Loucy (cell line): ENCODE results near the gene MGAT5B.

Experiments used
- EZH2phosphoT487 ChIP-seq: fragments of 200-600 bp; IDR thresholded peaks from 2 replicates; pipeline ENCODE4 v1.6.1; 2018; ENCODE audit warnings: antibody characterized with exemption, mild to moderate bottlenecking, moderate library complexity, borderline replicate concordance
- TF ChIP-seq, protein P1 (sequence below): fragments of 200-600 bp; sonication (generic); conservative IDR thresholded peaks from 2 replicates; pipeline ENCODE4 v1.5.1; 2014; ENCODE audit warnings: mild to moderate bottlenecking, antibody characterized with exemption, low read length

DNA sequence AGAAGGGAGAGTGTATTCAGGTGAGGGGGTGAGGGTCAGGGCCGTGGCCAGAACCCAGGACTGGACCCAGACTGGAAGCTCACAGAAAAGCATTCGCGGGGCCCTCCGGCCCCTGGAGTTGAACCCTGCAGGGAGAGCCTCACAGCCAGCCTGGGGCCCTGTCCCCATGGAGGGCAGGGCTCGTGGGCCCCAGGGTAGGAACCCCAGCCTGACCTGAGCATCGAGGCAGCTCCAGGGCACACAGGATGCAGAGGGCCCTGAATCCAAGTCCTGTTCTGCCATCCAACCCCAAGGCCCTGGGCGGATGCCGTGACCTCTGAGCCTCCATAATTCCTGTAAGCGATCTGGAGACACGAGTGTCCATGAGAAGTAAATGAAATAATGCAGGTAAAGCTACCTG is 79.1 kb downstream of the MGAT5B start:
- TF ChIP-seq, protein P1, sequence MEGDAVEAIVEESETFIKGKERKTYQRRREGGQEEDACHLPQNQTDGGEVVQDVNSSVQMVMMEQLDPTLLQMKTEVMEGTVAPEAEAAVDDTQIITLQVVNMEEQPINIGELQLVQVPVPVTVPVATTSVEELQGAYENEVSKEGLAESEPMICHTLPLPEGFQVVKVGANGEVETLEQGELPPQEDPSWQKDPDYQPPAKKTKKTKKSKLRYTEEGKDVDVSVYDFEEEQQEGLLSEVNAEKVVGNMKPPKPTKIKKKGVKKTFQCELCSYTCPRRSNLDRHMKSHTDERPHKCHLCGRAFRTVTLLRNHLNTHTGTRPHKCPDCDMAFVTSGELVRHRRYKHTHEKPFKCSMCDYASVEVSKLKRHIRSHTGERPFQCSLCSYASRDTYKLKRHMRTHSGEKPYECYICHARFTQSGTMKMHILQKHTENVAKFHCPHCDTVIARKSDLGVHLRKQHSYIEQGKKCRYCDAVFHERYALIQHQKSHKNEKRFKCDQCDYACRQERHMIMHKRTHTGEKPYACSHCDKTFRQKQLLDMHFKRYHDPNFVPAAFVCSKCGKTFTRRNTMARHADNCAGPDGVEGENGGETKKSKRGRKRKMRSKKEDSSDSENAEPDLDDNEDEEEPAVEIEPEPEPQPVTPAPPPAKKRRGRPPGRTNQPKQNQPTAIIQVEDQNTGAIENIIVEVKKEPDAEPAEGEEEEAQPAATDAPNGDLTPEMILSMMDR = no peak
- no peak for TF ChIP-seq EZH2phosphoT487
